GM19324 (cell line): ENCODE measurements around the gene SCFD1.
"Not testable (repeated sequence)": the region's sequence is repeated elsewhere in the genome, so short reads cannot be mapped to it uniquely, and the experiment has no call there.

Experiments
- ATAC-seq: cut with Tn5 transposase; IDR thresholded peaks from one replicate; pipeline ENCODE4 v1.9.1; 2021; ENCODE audit warnings: mild to moderate bottlenecking, moderate library complexity; ENCODE audit not compliant: unreplicated experiment, low FRiP score

The SCFD1 gene, protein sequence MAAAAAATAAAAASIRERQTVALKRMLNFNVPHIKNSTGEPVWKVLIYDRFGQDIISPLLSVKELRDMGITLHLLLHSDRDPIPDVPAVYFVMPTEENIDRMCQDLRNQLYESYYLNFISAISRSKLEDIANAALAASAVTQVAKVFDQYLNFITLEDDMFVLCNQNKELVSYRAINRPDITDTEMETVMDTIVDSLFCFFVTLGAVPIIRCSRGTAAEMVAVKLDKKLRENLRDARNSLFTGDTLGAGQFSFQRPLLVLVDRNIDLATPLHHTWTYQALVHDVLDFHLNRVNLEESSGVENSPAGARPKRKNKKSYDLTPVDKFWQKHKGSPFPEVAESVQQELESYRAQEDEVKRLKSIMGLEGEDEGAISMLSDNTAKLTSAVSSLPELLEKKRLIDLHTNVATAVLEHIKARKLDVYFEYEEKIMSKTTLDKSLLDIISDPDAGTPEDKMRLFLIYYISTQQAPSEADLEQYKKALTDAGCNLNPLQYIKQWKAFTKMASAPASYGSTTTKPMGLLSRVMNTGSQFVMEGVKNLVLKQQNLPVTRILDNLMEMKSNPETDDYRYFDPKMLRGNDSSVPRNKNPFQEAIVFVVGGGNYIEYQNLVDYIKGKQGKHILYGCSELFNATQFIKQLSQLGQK

DNA sequence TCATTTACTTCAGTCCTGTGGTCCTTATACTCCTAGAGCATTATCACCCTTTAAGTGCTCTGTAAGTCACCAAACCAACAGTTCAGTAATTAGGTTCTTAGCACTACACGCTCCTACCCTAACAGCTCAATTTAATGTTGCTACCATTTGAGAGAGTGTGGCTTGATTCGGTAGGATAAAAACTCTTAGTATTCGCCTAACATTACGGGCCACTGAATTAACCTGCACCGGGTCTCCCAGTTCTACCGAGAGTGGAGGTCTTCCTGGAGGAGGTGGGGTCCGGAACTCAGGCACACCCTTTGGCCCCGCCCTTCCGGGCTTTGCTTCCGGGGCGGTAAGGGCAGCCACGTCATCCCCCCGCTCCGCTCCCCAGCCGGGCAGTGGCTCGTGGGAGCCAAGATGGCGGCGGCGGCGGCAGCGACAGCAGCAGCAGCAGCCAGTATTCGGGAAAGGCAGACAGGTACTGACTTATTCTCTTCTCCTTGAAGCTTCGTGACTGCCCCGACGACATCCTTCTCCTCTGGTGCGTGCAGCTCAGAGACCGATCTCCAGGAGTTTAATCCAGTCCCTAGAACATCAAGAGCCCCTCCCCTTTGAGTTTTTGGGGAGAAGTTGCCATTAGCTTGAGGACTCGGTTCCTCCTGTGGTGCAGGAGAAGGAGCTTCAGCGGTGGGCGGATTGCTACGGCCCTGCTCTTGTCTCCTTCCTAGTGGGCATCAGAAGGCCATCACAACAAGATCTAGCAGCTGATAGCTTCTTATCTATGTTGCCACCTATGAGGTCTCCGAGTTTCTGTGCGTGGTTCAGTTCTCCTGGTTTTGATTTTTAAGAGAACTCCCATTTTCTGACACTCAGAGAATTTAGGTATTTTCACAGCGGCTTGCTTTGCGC is at the start of gene SCFD1:
Gene SCFD1, plus strand, starts transcription at position 380 of the 891 bp plus-strand sequence. Its CDS starts 20 bp downstream, at position 400.
- ATAC-seq, result peak; percentile 96

DNA sequence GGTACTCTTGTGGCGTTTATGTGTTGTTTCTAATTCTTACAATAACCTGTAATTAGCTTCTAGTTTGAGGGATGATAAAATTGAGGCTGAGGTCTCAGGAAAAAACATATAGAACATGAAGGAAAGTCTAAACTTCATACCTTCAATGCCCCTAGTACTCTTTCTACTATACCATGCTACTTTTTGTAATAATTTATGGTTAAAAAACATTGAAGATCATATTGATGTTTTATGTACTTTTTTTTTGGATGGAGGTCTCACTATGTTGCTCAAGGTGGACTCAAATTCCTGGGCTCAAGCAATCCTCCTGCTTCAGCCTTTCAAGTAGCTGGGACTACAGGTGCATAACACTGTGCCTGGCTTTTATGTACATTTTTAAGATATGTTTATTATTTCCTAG is 49.3 kb upstream of the SCFD1 start:
- ATAC-seq, result no peak

GRCh38 chr14:30573226-30573814 is 48.8 kb upstream of the SCFD1 start:
- no peak for ATAC-seq

DNA sequence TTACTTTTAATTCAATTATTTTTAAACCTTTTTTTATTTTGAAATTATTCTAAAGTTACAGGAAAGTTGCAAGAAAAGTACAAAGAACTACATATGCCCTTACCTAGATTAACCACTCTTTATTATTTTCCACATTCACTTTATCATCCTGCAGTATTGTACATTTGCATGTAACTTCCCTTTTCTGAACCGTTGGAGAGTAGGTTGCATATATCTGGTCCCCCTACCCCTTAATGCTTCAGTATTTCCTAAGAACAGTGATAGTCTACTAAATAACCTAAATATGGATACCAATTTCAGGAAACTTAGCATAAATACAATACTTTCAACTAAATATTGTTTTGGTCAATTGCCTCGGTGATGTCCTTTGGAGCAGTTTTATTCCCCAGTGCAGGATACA is 48.2 kb upstream of the SCFD1 start:
- no peak for ATAC-seq

GRCh38 chr14:30574777-30575176 is 47.3 kb upstream of the SCFD1 start:
- ATAC-seq, result not testable (repeated sequence)

DNA sequence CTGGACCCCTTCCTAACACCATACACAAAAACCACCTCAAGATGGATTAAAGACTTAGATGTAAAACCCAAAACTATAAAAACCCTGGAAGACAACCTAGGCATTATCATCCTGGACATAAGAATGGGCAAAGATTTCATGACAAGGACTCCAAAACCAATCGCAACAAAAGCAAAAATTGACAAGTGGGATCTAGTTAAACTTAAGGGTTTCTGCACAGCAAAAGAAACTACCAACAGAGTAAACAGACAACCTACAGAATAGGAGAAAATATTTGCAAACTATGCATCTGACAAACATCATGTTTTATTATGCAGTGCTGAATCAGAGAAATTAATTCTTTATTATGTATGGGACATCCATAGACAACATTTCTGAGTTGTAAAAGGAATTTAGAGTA is 45.8 kb upstream of the SCFD1 start:
- ATAC-seq, result not testable (repeated sequence)

DNA sequence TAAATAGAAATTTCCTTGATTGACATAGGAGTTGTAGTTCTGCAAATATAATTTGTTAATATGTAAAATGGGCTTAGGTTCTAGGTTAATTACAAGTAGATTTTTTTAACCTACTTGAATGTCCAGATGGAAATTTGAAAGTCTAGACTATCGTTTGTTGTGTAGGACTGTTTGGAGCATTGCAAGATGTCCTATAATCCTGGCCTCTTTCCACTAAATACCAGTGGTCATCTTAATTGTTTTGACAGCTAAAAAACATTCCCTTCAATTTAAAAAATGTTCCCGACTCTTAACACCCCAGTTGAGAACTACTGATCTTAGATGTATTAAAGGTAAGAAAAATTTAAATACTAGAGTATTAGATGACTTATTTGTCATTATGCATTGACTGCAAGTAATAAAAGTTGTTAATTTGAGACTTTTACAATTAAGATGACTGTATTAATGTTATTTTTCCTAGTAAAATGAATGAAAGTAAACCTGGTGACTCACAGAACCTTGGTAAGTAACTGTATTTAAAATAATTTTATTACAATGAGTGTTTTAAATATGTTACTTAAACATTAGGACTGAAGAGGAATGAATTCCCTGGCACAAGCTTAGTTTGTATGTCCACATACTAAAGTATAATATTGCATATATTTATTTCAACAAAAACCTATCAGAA is 41.4 kb upstream of the SCFD1 start:
- ATAC-seq, result no peak

- ATAC-seq, result no peak
These were observed 40.9 kb upstream of the SCFD1 start for GRCh38 chr14:30581283-30581625.

GRCh38 chr14:30582376-30582775 is 39.7 kb upstream of the SCFD1 start:
- no peak for ATAC-seq

GRCh38 chr14:30584058-30584630 is 38.0 kb upstream of the SCFD1 start:
- no peak for ATAC-seq

GRCh38 chr14:30585204-30585603 is 36.9 kb upstream of the SCFD1 start:
- no peak for ATAC-seq

DNA sequence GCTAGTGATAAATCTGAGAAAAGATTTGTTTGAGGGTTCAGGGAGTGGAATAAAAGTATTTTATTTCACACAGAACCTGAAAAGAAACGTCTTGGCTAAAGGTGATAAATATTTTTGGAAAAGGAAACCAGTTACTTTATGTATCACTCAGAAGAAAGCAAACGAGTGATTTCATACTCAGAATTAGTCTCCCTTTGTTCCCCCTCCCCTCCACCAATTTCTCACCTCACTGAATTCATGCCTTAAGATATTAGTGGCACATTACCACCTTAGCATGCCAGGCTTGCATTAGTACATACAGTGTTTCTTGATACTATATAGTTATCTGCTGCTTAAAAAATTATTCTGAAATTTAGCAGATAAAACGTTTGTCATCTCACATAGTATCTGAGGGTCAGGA is 35.0 kb upstream of the SCFD1 start:
- ATAC-seq, result no peak

- ATAC-seq, result no peak
These were observed 33.2 kb upstream of the SCFD1 start for GRCh38 chr14:30588873-30589272.

GRCh38 chr14:30596935-30597334 is 25.2 kb upstream of the SCFD1 start:
- ATAC-seq, result no peak

DNA sequence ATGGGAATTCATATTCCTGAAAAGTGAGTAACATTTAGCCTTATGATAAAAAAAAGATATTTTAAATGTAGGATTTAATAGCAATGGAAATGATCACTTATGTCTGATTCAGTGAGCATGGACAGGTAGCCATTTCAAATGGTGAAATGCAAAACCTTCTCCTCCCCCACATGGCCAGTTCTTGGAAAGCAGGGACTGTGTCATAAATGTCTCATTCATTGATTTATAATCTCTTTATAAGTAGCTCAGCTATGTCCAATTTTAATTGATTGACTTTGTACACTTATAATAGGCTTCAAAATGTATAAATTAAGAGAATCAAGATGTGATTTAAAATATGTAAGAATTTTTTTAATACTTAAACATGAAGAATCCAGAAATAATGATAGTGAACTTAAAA is 24.6 kb upstream of the SCFD1 start:
- no peak for ATAC-seq

DNA sequence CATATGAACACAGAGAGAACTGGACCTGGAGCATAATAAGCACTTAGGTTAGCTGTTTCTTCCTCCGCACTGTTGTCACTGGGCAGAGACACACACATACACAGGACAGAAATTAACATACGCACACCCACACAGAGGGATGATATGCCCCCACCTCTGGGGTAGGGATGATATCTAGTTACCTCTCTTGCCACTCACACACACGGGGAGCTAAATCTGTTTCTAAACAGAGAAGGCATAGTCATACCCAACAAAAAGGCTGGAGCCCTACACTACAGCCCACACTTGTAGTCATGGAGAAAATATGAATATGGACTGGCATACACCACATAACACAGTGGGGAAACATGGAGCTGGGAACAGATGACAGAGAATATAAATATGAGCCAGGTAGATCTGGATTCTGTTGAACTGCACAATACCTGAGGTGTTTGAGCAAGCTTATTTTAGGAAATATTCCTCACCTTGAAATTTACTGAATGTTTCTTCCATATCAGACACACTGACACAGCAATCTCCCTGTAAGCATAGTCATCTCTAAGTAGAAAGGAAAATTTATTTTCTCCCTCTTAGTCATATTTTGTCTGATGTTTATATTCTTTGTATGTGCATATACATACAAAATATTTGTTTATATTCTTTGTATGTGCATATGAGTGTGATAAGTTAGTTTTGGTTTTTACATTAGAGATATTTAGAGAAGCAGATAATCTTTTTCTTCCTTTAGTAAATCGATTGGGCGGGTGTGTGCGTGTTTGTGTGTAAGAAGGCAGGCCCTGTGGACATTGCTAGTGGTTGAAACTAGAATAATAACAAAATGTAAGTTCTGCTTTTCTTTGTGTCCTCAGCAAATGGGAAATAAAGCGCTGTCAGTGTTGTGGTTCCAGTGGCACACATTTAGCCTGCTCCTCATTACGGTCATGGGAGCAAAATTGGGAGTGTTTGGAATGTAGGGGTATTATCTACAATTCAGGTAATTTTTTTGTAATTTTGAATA is 20.9 kb upstream of the SCFD1 start:
- ATAC-seq, result no peak

DNA sequence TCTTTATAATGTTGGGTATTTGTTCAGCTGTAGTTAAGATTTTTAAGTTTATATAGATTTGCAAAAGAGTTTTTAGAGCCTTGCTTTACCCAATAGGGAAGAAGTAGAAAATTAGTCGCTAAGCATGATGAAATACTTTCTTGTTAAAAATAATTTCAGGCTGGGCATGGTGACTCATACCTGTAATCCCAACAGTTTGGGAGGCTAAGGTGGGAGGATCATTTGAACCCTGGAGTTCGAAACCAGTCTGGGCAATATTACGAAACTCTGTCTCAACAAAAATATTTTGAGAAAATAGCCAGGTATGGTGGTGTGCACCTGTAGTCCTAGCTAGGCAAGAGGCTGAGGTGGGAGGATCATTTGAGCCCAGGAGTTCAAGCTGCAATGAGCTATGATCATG is 18.7 kb upstream of the SCFD1 start:
- no peak for ATAC-seq

- ATAC-seq, result not testable (repeated sequence)
These were observed 17.4 kb upstream of the SCFD1 start for GRCh38 chr14:30604696-30605095.
